Natural killer cell (primary cell): Measurements from ENCODE around the gene FTO. TPM values are rescaled to one million over a fixed set of nuclear protein-coding genes. Genes with fewer than 3 reads are reported as not detected.

Experiments
- ATAC-seq, 3 donors: fragments of 150-1000 bp in 2 of 3; fragments of 200-7000 bp in 1 of 3; cut with Tn5 transposase; 1 replicate in 1 of 3; 2 replicates in 2 of 3; pipeline ENCODE4 v1.10.0; 2021; ENCODE audit warnings: mild to moderate bottlenecking in 2 of 3, moderate library complexity in 2 of 3
- DNase-seq, 2 donors: peaks; one replicate each; pipeline versions ENCODE4 v3.0.0 to v3.0.0-alpha.2; 2013 to 2021; ENCODE audit warnings: mixed read lengths in 1 of 2
- H3K27ac ChIP-seq: one replicate; pipeline ENCODE4 v1.5.1; 2013; ENCODE audit warnings: mild to moderate bottlenecking, low read length
- H3K27me3 ChIP-seq: one replicate; pipeline ENCODE4 v1.6.1; 2013; ENCODE audit warnings: low read length; ENCODE audit not compliant: control insufficient read depth, insufficient read depth
- H3K36me3 ChIP-seq: one replicate; pipeline ENCODE4 v1.6.1; 2013; ENCODE audit warnings: low read length; ENCODE audit not compliant: control insufficient read depth, insufficient read depth
- H3K4me1 ChIP-seq: one replicate; pipeline ENCODE4 v1.6.1; 2013; ENCODE audit warnings: low read length; ENCODE audit not compliant: control insufficient read depth, insufficient read depth
- H3K4me3 ChIP-seq: one replicate; pipeline ENCODE4 v1.5.1; 2013; ENCODE audit warnings: low read length
- H3K9me3 ChIP-seq: one replicate; pipeline ENCODE4 v1.6.1; 2013; ENCODE audit warnings: low read length; ENCODE audit not compliant: control insufficient read depth, insufficient read depth
- H3K27ac Mint-ChIP-seq, 2 donors: one replicate each; pipeline ENCODE4 v1.8.0; 2022; ENCODE audit warnings: mild to moderate bottlenecking in 2 of 2, mixed read lengths in 2 of 2, moderate library complexity in 1 of 2
- H3K27me3 Mint-ChIP-seq, 2 donors: one replicate each; pipeline ENCODE4 v1.8.0; 2022; ENCODE audit warnings: low read depth in 2 of 2, mixed read lengths in 2 of 2
- H3K36me3 Mint-ChIP-seq: one replicate; pipeline ENCODE4 v1.8.0; 2022; ENCODE audit warnings: mixed read lengths
- H3K4me1 Mint-ChIP-seq, 2 donors: one replicate each; pipeline ENCODE4 v1.8.0; 2022; ENCODE audit warnings: mixed read lengths in 2 of 2
- H3K4me3 Mint-ChIP-seq: one replicate; pipeline ENCODE4 v1.8.0; 2022; ENCODE audit warnings: mild to moderate bottlenecking, moderate library complexity, mixed read lengths
- H3K9me3 Mint-ChIP-seq, 2 donors: one replicate each; pipeline ENCODE4 v1.8.0; 2022; ENCODE audit warnings: mixed read lengths in 2 of 2
- WGBS: methylation state at CpG from one replicate; pipeline ENCODE4 v1.1.7; 2013; ENCODE audit warnings: missing lambda C conversion rate; ENCODE audit not compliant: insufficient coverage; 5-methylcytosine and 5-hydroxymethylcytosine counted together
- intact Hi-C: fragments of 100-400 bp; cut with micrococcal nuclease; formaldehyde crosslinking; loops from one replicate; pipeline ENCODE4 v1.14.2; 2022
- total RNA-seq, 4 donors: library from RNA; stranded (reverse); fragments of 120-200 nt in 1 of 4; gene quantifications; one replicate each; pipeline versions ENCODE4 v1.2.3 to v1.2.4, GENCODE V29; 2013 to 2022
- TF ChIP-seq, protein P1 (sequence below): fragments of 200-600 bp; IDR thresholded peaks from one replicate; pipeline ENCODE4 v1.8.0; 2022; ENCODE audit warnings: antibody characterized with exemption

FTO gene
- total RNA-seq, 3 donors from 2014 or later (not counting 1 experiment from before 2014, with no cell fraction given), result 55.4 to 70.5 (median 55.4) TPM

DNA sequence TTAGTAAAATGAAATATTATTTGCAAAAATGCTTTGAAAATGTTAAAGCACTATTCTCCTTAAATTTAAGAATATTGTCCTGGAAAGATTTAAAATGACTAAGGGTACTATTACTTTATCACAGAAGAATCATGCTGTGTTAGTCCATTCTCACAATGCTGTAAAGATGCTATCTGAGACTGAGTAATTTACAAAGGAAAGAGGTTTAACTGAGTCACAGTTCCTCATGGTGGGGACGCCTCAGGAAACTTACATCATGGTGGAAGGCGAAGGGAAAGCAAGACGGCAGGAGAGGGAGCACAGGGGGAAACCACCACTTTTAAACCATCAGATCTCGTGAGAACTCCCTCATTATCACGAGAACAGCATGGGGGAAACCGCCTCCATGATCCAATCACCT, 337.0 kb downstream of the FTO start:
- DNase-seq, result no peak
- H3K4me1 ChIP-seq, result no peaks in the 10 kb centered on the region
- intact Hi-C loops, result no loop called here

GRCh38 chr16:54048586-54049495, 344.9 kb downstream of the FTO start:
- WGBS, result 88% methylated on average over 8 of the region's 11 CpGs

More for the DNA sequence above, 337.0 kb downstream of the FTO start:
- no peaks in the 10 kb centered on the region for H3K36me3 ChIP-seq
- H3K4me3 Mint-ChIP-seq, result no peak overlapping the region
- no peak overlapping the region for H3K27ac Mint-ChIP-seq
- peaks cover 6 to 10% of the 10 kb centered on the region in 2 donors for H3K9me3 Mint-ChIP-seq
- TF ChIP-seq, protein P1, sequence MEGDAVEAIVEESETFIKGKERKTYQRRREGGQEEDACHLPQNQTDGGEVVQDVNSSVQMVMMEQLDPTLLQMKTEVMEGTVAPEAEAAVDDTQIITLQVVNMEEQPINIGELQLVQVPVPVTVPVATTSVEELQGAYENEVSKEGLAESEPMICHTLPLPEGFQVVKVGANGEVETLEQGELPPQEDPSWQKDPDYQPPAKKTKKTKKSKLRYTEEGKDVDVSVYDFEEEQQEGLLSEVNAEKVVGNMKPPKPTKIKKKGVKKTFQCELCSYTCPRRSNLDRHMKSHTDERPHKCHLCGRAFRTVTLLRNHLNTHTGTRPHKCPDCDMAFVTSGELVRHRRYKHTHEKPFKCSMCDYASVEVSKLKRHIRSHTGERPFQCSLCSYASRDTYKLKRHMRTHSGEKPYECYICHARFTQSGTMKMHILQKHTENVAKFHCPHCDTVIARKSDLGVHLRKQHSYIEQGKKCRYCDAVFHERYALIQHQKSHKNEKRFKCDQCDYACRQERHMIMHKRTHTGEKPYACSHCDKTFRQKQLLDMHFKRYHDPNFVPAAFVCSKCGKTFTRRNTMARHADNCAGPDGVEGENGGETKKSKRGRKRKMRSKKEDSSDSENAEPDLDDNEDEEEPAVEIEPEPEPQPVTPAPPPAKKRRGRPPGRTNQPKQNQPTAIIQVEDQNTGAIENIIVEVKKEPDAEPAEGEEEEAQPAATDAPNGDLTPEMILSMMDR, result no peak
- no peak overlapping the region for H3K27ac ChIP-seq
- H3K4me1 Mint-ChIP-seq, result no peaks in the 10 kb centered on the region
- no peaks in the 10 kb centered on the region for H3K27me3 Mint-ChIP-seq
- 82% methylated on average over 6 of the region's 6 CpGs for WGBS
- no peaks in the 10 kb centered on the region for H3K27me3 ChIP-seq
- no peak overlapping the region for H3K4me3 ChIP-seq
- ATAC-seq, result no peak
- peaks cover 7% of the 10 kb centered on the region for H3K36me3 Mint-ChIP-seq
- peaks cover 6% of the 10 kb centered on the region for H3K9me3 ChIP-seq

GRCh38 chr16:54049591-54050458, 345.9 kb downstream of the FTO start:
- H3K36me3 Mint-ChIP-seq, result no peaks in the 10 kb centered on the region
- no peaks in the 10 kb centered on the region for H3K27me3 ChIP-seq
- no peak overlapping the region for H3K4me3 Mint-ChIP-seq
- no peaks in the 10 kb centered on the region for H3K36me3 ChIP-seq
- H3K9me3 Mint-ChIP-seq, result no peaks in the 10 kb centered on the region
- H3K27ac Mint-ChIP-seq, result no peak overlapping the region
- H3K9me3 ChIP-seq, result no peaks in the 10 kb centered on the region
- no peak for DNase-seq
- H3K4me1 Mint-ChIP-seq, result peaks cover 0 to 7% of the 10 kb centered on the region in 2 donors
- no peak overlapping the region for H3K4me3 ChIP-seq
- no peak overlapping the region for H3K27ac ChIP-seq
- no peaks in the 10 kb centered on the region for H3K27me3 Mint-ChIP-seq
- no peaks in the 10 kb centered on the region for H3K4me1 ChIP-seq
- WGBS, result 87% methylated on average over 7 of the region's 8 CpGs
- no peak for ATAC-seq
- intact Hi-C loops, result no loop called here
- TF ChIP-seq, protein P1, result no peak

More at GRCh38 chr16:54048586-54049495, 344.9 kb downstream of the FTO start:
- TF ChIP-seq, protein P1, result no peak
- Mint-ChIP-seq H3K36me3 (no peaks in the 10 kb centered on the region), H3K4me3 (no peak overlapping the region), H3K9me3 (no peaks in the 10 kb centered on the region), H3K4me1 (peaks cover 0 to 7% of the 10 kb centered on the region in 2 donors), H3K27ac (no peak overlapping the region), H3K27me3 (no peaks in the 10 kb centered on the region)
- no peak overlapping the region for H3K4me3 ChIP-seq
- ATAC-seq (no peak), DNase-seq (no peak)
- no peak overlapping the region for H3K27ac ChIP-seq
- H3K36me3 ChIP-seq, result no peaks in the 10 kb centered on the region
- no peaks in the 10 kb centered on the region for H3K4me1 ChIP-seq
- intact Hi-C loops, result no loop called here
- H3K27me3 ChIP-seq, result no peaks in the 10 kb centered on the region
- H3K9me3 ChIP-seq, result no peaks in the 10 kb centered on the region
